CD4-positive, alpha-beta T cell treated with Interleukin-2 at 100 ng/mL for 4 hours (primary cell): ENCODE data around the gene ADCY7.

Experiments used
- DNase-seq: peaks from one replicate; pipeline ENCODE4 v3.0.0-alpha.2; 2020; ENCODE audit warnings: low spot score

ADCY7 gene

GRCh38 chr16:50313596-50314478 lies 47.5 kb downstream of the ADCY7 start:
- DNase-seq: peak; percentile 52

GRCh38 chr16:50314665-50315064 lies 48.3 kb downstream of the ADCY7 start:
- DNase-seq: no peak

GRCh38 chr16:50315346-50315997 lies 49.1 kb downstream of the ADCY7 start:
- DNase-seq: no peak

- DNase-seq: no peak
Measured at GRCh38 chr16:50316102-50316847, 49.9 kb downstream of the ADCY7 start.

- no peak for DNase-seq
Measured at GRCh38 chr16:50316848-50317630, 50.7 kb downstream of the ADCY7 start.

- DNase-seq: no peak
Measured at GRCh38 chr16:50318796-50319578, 52.6 kb downstream of the ADCY7 start.

GRCh38 chr16:50320310-50320709 lies 54.0 kb downstream of the ADCY7 start:
- no peak for DNase-seq

GRCh38 chr16:50322333-50322732 lies 56.0 kb downstream of the ADCY7 start:
- no peak for DNase-seq

- no peak for DNase-seq
Measured at GRCh38 chr16:50323335-50324011, 57.1 kb downstream of the ADCY7 start.

GRCh38 chr16:50324345-50324744 lies 58.0 kb downstream of the ADCY7 start:
- DNase-seq: no peak

- DNase-seq: no peak
Measured at GRCh38 chr16:50326264-50326663, 59.9 kb downstream of the ADCY7 start.

GRCh38 chr16:50326835-50327465 lies 60.6 kb downstream of the ADCY7 start:
- DNase-seq: peak; percentile 81

GRCh38 chr16:50329446-50330189 lies 63.3 kb downstream of the ADCY7 start:
- no peak for DNase-seq

- DNase-seq: no peak
Measured at GRCh38 chr16:50331570-50331969, 65.2 kb downstream of the ADCY7 start.

GRCh38 chr16:50332599-50332998 lies 66.2 kb downstream of the ADCY7 start:
- no peak for DNase-seq

GRCh38 chr16:50334106-50334975 lies 68.0 kb downstream of the ADCY7 start:
- no peak for DNase-seq

GRCh38 chr16:50335196-50335958 lies 69.0 kb downstream of the ADCY7 start:
- peak; percentile 32 for DNase-seq

- DNase-seq: no peak
Measured at GRCh38 chr16:50336884-50337283, 70.5 kb downstream of the ADCY7 start.
